Measurements from ENCODE around the gene LTB.
A peak's percentile ranks its signal among the peaks of the same experiment; 100 is the strongest.

The LTB gene

GRCh38 chr6:31546339-31546957, 35.8 kb downstream of the LTB start, which contains the start of gene ATP6V1G2 (continued):
- TF ChIP-seq ZNF19 (tag by site-specific recombination; IDR thresholded peaks at IDR 0.05; ENCODE audit: low read depth) (no peak), ZNF701 (tag by site-specific recombination; IDR thresholded peaks at IDR 0.05) (no peak), ZNF148 (tag by site-specific recombination; IDR thresholded peaks at IDR 0.05; ENCODE audit: borderline replicate concordance) (no peak), ZNF501 (tag by site-specific recombination; IDR thresholded peaks at IDR 0.05) (peak; percentile 49; the same call in 1 of the 2 replicates), PRDM10 (tag by site-specific recombination; IDR thresholded peaks at IDR 0.05) (no peak), WT1 (tag by site-specific recombination; IDR thresholded peaks at IDR 0.05) (no peak; the same call in none of the 2 replicates), ZNF133 (tag by site-specific recombination; IDR thresholded peaks at IDR 0.05) (no peak), PRDM4 (tag by site-specific recombination; IDR thresholded peaks at IDR 0.05) (no peak), ZNF132 (tag by site-specific recombination; IDR thresholded peaks at IDR 0.05; ENCODE audit: borderline replicate concordance) (no peak), YY2 (tag by site-specific recombination; IDR thresholded peaks at IDR 0.05) (peak; percentile 79), ZNF16 (tag by site-specific recombination; IDR thresholded peaks at IDR 0.05; ENCODE audit: low read depth) (no peak), ZNF248 (tag by site-specific recombination; IDR thresholded peaks at IDR 0.05) (no peak), ZNF776 (tag by site-specific recombination; IDR thresholded peaks at IDR 0.05; ENCODE audit: borderline replicate concordance) (no peak), ZNF223 (tag by site-specific recombination; IDR thresholded peaks at IDR 0.05) (no peak), ZNF768 (tag by site-specific recombination; IDR thresholded peaks at IDR 0.05) (no peak), PBX3 (CRISPR knock-in tag; IDR thresholded peaks at IDR 0.05) (no peak), BCL11A (tag by site-specific recombination; IDR thresholded peaks at IDR 0.05; ENCODE audit: low read depth) (no peak), ZNF777 (tag by site-specific recombination; IDR thresholded peaks at IDR 0.05; ENCODE audit: borderline replicate concordance) (no peak), ZNF707 (tag by site-specific recombination; IDR thresholded peaks at IDR 0.05) (no peak), ZNF785 (tag by site-specific recombination; IDR thresholded peaks at IDR 0.05) (no peak), REST (tag by site-specific recombination; IDR thresholded peaks at IDR 0.05) (no peak), ZNF660 (tag by site-specific recombination; IDR thresholded peaks at IDR 0.05) (peak; percentile 96), ZNF175 (tag by site-specific recombination; IDR thresholded peaks at IDR 0.05) (no peak), ATF2 (tag by site-specific recombination; IDR thresholded peaks at IDR 0.05; ENCODE audit: low read depth) (no peak), ZBTB48 (tag by site-specific recombination; IDR thresholded peaks at IDR 0.05) (no peak; the same call in 1 of the 2 replicates), SP2 (tag by site-specific recombination; IDR thresholded peaks at IDR 0.05) (peak; percentile 75)

Data from HEK293 (cell line).